Fibroblast of mammary gland (primary cell): ENCODE results near the gene PACS2.

Experiments used
- DNase-seq: peaks from one replicate; pipeline ENCODE4 v3.0.0-alpha.2; 2010; ENCODE audit warnings: low read depth
- H3K4me3 ChIP-seq: 2 replicates; pipeline ENCODE4 v1.5.1; 2011; ENCODE audit warnings: low read depth, mild to moderate bottlenecking, low read length, moderate library complexity; ENCODE audit not compliant: control insufficient read depth
- TF ChIP-seq, protein P1 (sequence below): conservative IDR thresholded peaks from 2 replicates; pipeline ENCODE4 v1.5.1; 2011; ENCODE audit warnings: low read depth, low read length, inconsistent platforms; ENCODE audit not compliant: control insufficient read depth, insufficient read depth

The PACS2 gene

DNA sequence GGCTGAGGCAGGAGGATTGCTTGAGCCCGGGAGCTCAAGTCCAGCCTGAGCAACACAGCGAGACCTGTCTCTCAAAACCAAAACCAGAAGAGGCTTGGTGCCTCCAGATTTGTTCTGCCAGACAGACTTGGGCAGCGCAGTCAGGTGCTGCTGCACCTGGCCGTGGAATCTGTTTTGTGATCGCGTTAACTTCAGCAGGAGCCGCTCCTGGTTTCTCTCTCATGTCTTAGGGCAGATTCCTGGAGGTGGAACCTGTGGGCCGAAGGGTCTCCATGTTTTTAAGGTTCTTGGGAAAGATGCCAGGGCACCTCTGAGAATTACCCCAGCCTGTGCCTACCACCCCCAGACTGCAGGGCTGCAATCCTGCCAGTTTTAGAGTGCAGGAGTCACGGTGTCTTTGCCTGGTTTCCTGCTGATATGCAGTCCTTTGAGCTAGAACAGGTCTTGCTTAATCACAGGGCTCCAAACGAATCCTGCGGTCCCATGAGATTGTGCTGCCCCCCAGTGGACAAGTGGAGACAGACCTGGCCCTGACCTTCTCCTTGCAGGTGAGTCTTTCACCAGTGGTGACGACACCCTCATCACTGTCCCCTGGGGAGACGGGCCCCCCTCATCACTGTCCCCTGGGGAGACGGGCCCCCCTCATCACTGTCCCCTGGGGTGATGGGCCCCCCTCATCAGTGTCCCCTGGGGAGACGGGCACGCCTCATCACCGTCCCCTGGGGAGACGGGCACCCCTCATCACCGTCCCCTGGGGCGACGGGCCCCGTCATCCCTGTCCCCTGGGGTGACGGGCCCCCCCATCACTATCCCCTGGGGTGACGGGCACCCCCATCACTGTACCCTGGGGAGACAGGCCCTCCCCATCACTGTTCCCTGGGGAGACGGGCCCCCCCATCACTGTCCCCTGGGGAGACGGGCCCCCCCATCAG lies 37.6 kb downstream of the PACS2 start:
- peak; percentile 85 for DNase-seq
- TF ChIP-seq, protein P1, sequence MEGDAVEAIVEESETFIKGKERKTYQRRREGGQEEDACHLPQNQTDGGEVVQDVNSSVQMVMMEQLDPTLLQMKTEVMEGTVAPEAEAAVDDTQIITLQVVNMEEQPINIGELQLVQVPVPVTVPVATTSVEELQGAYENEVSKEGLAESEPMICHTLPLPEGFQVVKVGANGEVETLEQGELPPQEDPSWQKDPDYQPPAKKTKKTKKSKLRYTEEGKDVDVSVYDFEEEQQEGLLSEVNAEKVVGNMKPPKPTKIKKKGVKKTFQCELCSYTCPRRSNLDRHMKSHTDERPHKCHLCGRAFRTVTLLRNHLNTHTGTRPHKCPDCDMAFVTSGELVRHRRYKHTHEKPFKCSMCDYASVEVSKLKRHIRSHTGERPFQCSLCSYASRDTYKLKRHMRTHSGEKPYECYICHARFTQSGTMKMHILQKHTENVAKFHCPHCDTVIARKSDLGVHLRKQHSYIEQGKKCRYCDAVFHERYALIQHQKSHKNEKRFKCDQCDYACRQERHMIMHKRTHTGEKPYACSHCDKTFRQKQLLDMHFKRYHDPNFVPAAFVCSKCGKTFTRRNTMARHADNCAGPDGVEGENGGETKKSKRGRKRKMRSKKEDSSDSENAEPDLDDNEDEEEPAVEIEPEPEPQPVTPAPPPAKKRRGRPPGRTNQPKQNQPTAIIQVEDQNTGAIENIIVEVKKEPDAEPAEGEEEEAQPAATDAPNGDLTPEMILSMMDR = peak; percentile 89
- no peak overlapping the region for H3K4me3 ChIP-seq

DNA sequence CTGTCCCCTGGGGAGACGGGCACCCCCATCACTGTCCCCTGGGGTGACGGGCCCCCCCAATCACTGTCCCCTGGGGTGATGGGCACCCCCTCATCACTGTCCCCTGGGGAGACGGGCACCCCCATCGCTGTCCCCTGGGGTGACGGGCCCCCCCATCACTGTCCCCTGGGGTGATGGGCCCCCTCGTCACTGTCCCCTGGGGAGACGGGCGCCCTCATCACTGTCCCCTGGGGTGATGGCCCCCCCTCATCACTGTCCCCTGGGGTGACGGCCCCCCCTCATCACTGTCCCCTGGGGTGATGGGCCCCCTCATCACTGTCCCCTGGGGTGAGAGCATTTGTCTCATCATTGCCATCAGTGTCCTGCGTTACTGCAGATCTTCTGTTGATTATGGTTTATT lies 38.6 kb downstream of the PACS2 start:
- no peak for DNase-seq
- no peak overlapping the region for H3K4me3 ChIP-seq
- TF ChIP-seq, protein P1 = no peak

DNA sequence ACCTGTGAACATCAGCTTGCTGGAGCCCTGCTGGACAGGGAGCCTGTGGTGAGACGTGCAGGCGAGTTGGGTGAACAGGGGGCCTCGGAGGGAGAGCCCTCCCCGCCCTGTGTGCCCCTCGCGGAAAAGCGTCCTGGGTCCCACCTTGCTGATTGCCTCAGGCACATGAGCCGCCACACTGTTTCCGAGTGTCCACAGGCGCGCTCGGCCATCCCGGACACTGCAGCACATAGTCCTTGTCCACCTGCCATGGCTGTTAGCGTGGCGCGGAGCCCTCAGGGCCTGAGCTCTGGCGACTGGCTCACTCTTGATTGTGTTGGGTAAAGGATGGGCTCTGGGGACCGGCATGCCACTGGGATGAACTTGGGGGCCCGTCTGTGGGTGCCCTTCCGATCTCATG lies 40.0 kb downstream of the PACS2 start:
- TF ChIP-seq, protein P1 = no peak
- no peak for DNase-seq
- no peak overlapping the region for H3K4me3 ChIP-seq

DNA sequence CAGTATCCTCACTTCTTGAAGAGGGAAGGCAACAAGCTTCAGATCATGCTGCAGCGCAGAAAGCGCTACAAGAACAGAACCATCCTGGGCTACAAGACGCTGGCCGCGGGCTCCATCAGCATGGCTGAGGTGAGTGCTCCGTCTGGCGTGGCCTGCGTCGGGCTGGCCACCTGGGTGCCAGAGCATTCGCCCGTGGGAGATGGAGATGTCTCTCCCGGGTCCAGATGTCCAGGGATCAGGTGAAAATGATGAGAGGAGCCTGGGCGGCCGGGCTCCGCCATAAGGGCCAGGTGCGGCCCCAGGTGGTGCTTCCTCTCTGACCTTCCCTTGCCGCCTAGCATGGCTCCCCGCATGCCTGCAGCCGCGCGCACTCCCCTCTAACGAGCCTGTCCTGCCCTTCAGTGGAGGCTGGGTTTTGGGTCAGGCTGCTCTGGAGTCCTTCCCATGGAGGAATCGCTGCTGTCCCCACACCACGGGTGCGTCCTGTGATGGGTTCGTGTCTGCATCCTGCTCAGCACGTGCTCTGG lies 40.6 kb downstream of the PACS2 start:
- no peak overlapping the region for H3K4me3 ChIP-seq
- TF ChIP-seq, protein P1 = no peak
- DNase-seq = no peak

DNA sequence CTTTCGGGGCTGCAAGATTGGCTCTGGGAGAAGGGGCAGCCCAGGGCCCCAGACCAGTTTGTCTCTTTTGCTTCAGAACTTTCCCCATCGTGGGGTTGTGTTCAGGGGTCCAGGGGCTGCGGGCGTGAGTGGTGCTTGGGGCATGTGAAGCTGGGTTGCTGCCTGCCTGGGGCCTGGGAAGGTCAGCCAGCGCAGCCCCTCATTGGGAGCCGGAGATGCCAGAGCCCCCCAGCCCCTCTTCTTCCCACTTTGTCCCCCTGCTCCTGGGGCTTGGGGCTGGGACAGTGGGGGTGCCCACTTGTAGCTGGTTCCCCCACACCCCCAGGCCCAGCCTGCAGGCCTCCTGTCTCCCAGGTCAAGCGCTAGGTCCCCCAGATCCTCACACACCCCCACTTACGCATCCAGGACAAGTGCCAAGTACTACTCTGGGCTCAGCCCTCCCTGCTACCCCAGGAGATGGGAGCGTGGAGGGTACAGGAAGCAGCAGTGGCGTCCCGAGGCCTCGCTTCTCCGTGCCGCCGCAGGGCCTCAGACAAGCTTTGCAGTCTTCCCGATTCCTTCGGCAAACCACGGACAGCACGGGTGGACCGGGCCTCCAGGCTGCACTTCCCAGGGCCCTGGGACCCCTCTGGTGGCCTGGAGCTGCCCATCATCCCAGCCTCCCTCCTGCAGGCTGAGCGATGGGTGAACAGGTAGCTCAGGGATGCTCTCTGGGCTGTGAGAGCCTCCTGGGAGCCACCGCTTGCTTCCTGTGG lies 41.5 kb downstream of the PACS2 start:
- no peak overlapping the region for H3K4me3 ChIP-seq
- TF ChIP-seq, protein P1 = no peak
- DNase-seq = no peak

DNA sequence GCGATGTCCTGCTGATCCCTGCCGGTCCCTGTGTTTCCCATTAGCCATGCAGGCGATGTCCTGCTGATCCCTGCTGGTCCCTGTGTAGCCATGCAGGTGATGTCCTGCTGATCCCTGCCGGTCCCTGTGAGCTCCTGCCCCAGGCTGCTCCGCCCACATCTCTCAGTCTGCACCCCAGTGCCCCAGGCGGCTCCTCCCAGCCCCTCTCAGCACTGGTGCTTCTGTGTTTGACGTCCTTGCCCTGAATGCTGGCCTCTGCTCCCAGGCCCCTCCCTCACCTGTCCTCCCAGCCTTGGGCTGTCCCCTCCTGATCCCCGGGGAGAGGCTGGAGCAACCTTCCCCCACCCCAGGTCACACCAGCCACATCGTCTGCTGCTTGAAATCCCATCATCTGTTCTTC lies 42.4 kb downstream of the PACS2 start:
- TF ChIP-seq, protein P1 = no peak
- DNase-seq = no peak
- H3K4me3 ChIP-seq = no peak overlapping the region
